Kidney (tissue), 14 donors: Measurements from ENCODE around the gene NR2E1. TPM values are rescaled to one million over a fixed set of nuclear protein-coding genes. Genes with fewer than 3 reads are reported as not detected.

Source experiments
- DNase-seq, 5 donors: peaks; one replicate each; pipeline ENCODE4 v3.0.0-alpha.2; 2013 to 2020
- FAIRE-seq: peaks from 2 replicates; lab custom pipeline; 2012; peaks lifted over from hg19 to GRCh38; lab: Jason Lieb, UNC
- H3K27ac ChIP-seq, 2 donors: one replicate each; pipeline ENCODE4 v1.7.0; 2013; ENCODE audit warnings: low read depth in 2 of 2, low read length in 2 of 2, inconsistent platforms in 1 of 2
- H3K27me3 ChIP-seq: one replicate; pipeline ENCODE4 v1.7.1; 2013; ENCODE audit warnings: low read length, inconsistent platforms; ENCODE audit not compliant: control insufficient read depth, insufficient read depth
- H3K36me3 ChIP-seq, 3 donors: one replicate each; pipeline versions ENCODE4 v1.7.0 to v1.7.1; 2013; ENCODE audit warnings: low read length in 3 of 3, control low read depth in 1 of 3, inconsistent platforms in 1 of 3; ENCODE audit not compliant: insufficient read depth in 3 of 3, control insufficient read depth in 2 of 3
- H3K4me1 ChIP-seq, 3 donors: one replicate each; pipeline versions ENCODE4 v1.7.0 to v1.7.1; 2013; ENCODE audit warnings: low read length in 3 of 3, inconsistent platforms in 1 of 3, low read depth in 1 of 3; ENCODE audit not compliant: control insufficient read depth in 2 of 3, insufficient read depth in 2 of 3
- H3K4me3 ChIP-seq, 3 donors: one replicate each; pipeline versions ENCODE4 v1.7.0 to v1.8.1; 2013; ENCODE audit warnings: low read length in 3 of 3, control low read depth in 1 of 3, inconsistent platforms in 1 of 3
- H3K9ac ChIP-seq, 3 donors: one replicate each; pipeline versions ENCODE4 v1.7.0 to v1.7.1; 2013; ENCODE audit warnings: low read length in 3 of 3, control low read depth in 1 of 3, inconsistent platforms in 1 of 3
- H3K9me3 ChIP-seq, 3 donors: one replicate each; pipeline versions ENCODE4 v1.7.0 to v1.7.1; 2013; ENCODE audit warnings: low read length in 3 of 3, control low read depth in 1 of 3, inconsistent platforms in 1 of 3; ENCODE audit not compliant: control insufficient read depth in 2 of 3, insufficient read depth in 1 of 3
- CTCF ChIP-seq: IDR thresholded peaks from 3 replicates; pipeline ENCODE4 v1.5.1; 2012; ENCODE audit warnings: mild to moderate bottlenecking, moderate library complexity, borderline replicate concordance; ENCODE audit not compliant: insufficient read depth; ENCODE audit errors: extremely low read depth
- intact Hi-C: fragments of 100-400 bp; cut with DNase I; formaldehyde crosslinking; loops from one replicate; pipeline ENCODE4 v1.11.1; 2022
- polyA plus RNA-seq: library from polyadenylated mRNA; stranded (reverse); fragments of 350-450 nt; fragmentation: Illumina TruSeq; extraction: RNeasy Lipid Tissue Mini Kit (QIAGEN cat#74804); gene quantifications from one replicate; pipeline ENCODE4 v1.2.3, GENCODE V29; 2014; ENCODE audit warnings: low read depth, low replicate concordance; ENCODE audit not compliant: insufficient read depth
- total RNA-seq: library from RNA; stranded (reverse); fragmentation: NEBNext Ultra II Directional; extraction: Animal tissue kit (Norgen Biotek cat#: 25700); gene quantifications from one replicate; pipeline ENCODE4 v1.2.1, GENCODE V29; 2021
- donor health status: control.
- donor health status: control.
- donor health status: control.
- donor health status: control.
- donor health status: control.
- donor health status: DM: yes; HTN: yes; CAD: no.
- donor health status: Normal renal cell carcinoma (clear cell type).

The NR2E1 gene
- total and polyA plus RNA-seq, 2 donors from 2014 or later = not detected

- Histone ChIP-seq H3K27me3 (peaks cover 80% of the 10 kb centered on the region), H3K27ac (no peak overlapping the region), H3K9ac (no peak overlapping the region), H3K4me1 (peaks cover 0 to 36% (median 16%) of the 10 kb centered on the region in 3 donors), H3K9me3 (no peaks in the 10 kb centered on the region), H3K36me3 (no peaks in the 10 kb centered on the region), H3K4me3 (peak overlapping the region; percentile 26 to 67 (median 53))
- intact Hi-C loops = loop anchor here (10.0 kb wide), 2 partner anchors 377 to 407 kb away; no protein-coding TSS in a partner anchor
- TF ChIP-seq CTCF = no peak
- peak; percentile 33 to 74 (median 49) for DNase-seq
- no peak for FAIRE-seq
Observed at GRCh38 chr6:108117427-108118358, 48.1 kb upstream of the NR2E1 start.

- peaks cover 86% of the 10 kb centered on the region for H3K27me3 ChIP-seq
- H3K9me3 ChIP-seq = no peaks in the 10 kb centered on the region
- H3K4me1 ChIP-seq = peaks cover 0 to 36% (median 16%) of the 10 kb centered on the region in 3 donors
- H3K4me3 ChIP-seq = peak overlapping the region in 2 of 3 donors; percentile 53 to 67
- intact Hi-C loops = loop anchor here (10.0 kb wide), 2 partner anchors 376 to 406 kb away; no protein-coding TSS in a partner anchor
- H3K36me3 ChIP-seq = no peaks in the 10 kb centered on the region
- no peak for TF ChIP-seq CTCF
- DNase-seq = no peak
- H3K9ac ChIP-seq = no peak overlapping the region
- no peak for FAIRE-seq
- no peak overlapping the region for H3K27ac ChIP-seq
Observed at GRCh38 chr6:108118359-108118724, 47.5 kb upstream of the NR2E1 start.

- no peak for FAIRE-seq
Observed at GRCh38 chr6:108118810-108119768, 46.7 kb upstream of the NR2E1 start.

More at GRCh38 chr6:108118810-108119768, 46.7 kb upstream of the NR2E1 start:
- H3K9me3 ChIP-seq = no peaks in the 10 kb centered on the region
- H3K9ac ChIP-seq = no peak overlapping the region
- DNase-seq = peak in 2 of 5 donors; percentile 42 to 53
- no peak overlapping the region for H3K27ac ChIP-seq
- no peaks in the 10 kb centered on the region for H3K36me3 ChIP-seq
- H3K4me3 ChIP-seq = peak overlapping the region in 2 of 3 donors; percentile 51 to 62
- TF ChIP-seq CTCF = no peak
- peaks cover 0 to 30% (median 11%) of the 10 kb centered on the region in 3 donors for H3K4me1 ChIP-seq
- H3K27me3 ChIP-seq = peaks cover 88% of the 10 kb centered on the region
- intact Hi-C loops = loop anchor here (10.0 kb wide), 2 partner anchors 376 to 406 kb away; no protein-coding TSS in a partner anchor
